ENCODE measurements around the gene STT3A. TPM values are rescaled to one million over a fixed set of nuclear protein-coding genes. Genes with fewer than 3 reads are reported as not detected.

The STT3A gene
- total RNA-seq, 1 donor from 2014 or later = 202 TPM

DNA sequence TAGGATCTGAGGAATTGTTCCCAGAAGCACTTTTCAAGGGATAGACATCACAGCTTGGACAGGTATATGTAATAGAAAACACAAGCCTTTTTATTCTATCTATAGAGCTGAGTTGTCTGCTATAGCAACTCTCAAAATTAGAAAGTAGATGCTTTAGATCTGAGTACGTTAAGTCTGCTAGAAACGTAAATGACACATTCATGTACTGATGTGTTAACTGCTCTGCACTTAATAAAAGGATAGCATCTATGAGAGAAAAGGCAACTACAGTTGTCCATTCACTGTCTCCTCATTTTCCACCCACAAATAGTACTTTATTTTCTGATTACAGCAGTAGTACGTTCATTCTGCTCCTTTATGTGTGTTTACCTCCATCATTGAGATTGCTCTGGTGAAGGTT lies 6.0 kb upstream of the STT3A start:
- no peak for DNase-seq (ENCODE audit: low spot score)
- TF ChIP-seq, protein P1, sequence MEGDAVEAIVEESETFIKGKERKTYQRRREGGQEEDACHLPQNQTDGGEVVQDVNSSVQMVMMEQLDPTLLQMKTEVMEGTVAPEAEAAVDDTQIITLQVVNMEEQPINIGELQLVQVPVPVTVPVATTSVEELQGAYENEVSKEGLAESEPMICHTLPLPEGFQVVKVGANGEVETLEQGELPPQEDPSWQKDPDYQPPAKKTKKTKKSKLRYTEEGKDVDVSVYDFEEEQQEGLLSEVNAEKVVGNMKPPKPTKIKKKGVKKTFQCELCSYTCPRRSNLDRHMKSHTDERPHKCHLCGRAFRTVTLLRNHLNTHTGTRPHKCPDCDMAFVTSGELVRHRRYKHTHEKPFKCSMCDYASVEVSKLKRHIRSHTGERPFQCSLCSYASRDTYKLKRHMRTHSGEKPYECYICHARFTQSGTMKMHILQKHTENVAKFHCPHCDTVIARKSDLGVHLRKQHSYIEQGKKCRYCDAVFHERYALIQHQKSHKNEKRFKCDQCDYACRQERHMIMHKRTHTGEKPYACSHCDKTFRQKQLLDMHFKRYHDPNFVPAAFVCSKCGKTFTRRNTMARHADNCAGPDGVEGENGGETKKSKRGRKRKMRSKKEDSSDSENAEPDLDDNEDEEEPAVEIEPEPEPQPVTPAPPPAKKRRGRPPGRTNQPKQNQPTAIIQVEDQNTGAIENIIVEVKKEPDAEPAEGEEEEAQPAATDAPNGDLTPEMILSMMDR (IDR thresholded peaks at IDR 0.05; ENCODE audit: unreplicated experiment) = no peak
- Mint-ChIP-seq H3K27me3 (ENCODE audit: unreplicated experiment) (no peaks in the 10 kb centered on the region), H3K4me3 (ENCODE audit: unreplicated experiment) (no peak overlapping the region), H3K36me3 (ENCODE audit: low read depth, unreplicated experiment) (peaks cover 21% of the 10 kb centered on the region), H3K9me3 (ENCODE audit: unreplicated experiment) (no peaks in the 10 kb centered on the region), H3K4me1 (ENCODE audit: unreplicated experiment) (peaks cover 6% of the 10 kb centered on the region), H3K27ac (ENCODE audit: unreplicated experiment) (no peak overlapping the region)

DNA sequence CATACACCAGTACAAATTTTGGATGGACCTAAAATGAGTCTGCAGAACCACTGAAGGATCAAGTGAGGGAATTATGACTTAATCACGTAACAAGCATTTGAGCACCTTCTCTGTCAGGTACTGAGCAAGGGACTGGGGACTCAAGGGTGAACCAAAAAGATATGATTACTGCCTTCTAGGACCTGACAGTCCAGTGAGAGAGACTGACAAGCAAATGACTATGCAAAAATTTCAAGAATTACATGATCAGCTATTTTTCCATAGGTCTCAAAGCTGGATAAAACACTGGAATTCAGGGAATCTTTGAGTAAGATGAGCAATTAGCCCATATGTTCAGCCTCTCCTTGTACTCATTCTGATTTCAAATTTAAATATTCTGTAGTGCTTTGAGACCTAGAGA lies 5.2 kb upstream of the STT3A start:
- H3K9me3 Mint-ChIP-seq (ENCODE audit: unreplicated experiment) = no peaks in the 10 kb centered on the region
- peaks cover 22% of the 10 kb centered on the region for H3K36me3 Mint-ChIP-seq (ENCODE audit: low read depth, unreplicated experiment)
- DNase-seq (ENCODE audit: low spot score) = no peak
- H3K27me3 Mint-ChIP-seq (ENCODE audit: unreplicated experiment) = no peaks in the 10 kb centered on the region
- H3K4me3 Mint-ChIP-seq (ENCODE audit: unreplicated experiment) = no peak overlapping the region
- TF ChIP-seq, protein P1 (IDR thresholded peaks at IDR 0.05; ENCODE audit: unreplicated experiment) = no peak
- no peak overlapping the region for H3K27ac Mint-ChIP-seq (ENCODE audit: unreplicated experiment)
- H3K4me1 Mint-ChIP-seq (ENCODE audit: unreplicated experiment) = peaks cover 8% of the 10 kb centered on the region

DNA sequence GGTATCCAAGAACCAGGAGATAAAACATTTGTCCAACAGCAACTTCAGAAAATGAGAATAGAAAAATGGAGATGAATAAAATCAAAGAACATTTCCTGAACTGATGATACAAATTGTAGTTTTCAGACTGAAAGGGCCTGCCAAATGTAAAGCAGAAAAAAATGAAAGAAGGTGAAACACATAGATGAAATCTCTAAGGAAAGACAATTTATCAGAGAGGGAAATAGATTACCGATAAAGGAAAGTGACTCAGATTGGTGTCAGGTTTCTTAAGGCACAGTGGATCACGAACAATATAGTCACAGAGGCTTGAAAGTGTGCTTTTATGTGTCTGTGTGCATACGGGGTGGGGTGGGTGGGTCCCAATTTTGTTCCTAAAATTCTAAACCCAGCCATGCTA lies 4.1 kb upstream of the STT3A start:
- Mint-ChIP-seq H3K27ac (ENCODE audit: unreplicated experiment) (peak overlapping the region; percentile 12), H3K27me3 (ENCODE audit: unreplicated experiment) (peaks cover 5% of the 10 kb centered on the region), H3K4me3 (ENCODE audit: unreplicated experiment) (no peak overlapping the region), H3K36me3 (ENCODE audit: low read depth, unreplicated experiment) (peaks cover 17% of the 10 kb centered on the region), H3K9me3 (ENCODE audit: unreplicated experiment) (no peaks in the 10 kb centered on the region), H3K4me1 (ENCODE audit: unreplicated experiment) (peaks cover 14% of the 10 kb centered on the region)
- no peak for DNase-seq (ENCODE audit: low spot score)
- TF ChIP-seq, protein P1 (IDR thresholded peaks at IDR 0.05; ENCODE audit: unreplicated experiment) = no peak

DNA sequence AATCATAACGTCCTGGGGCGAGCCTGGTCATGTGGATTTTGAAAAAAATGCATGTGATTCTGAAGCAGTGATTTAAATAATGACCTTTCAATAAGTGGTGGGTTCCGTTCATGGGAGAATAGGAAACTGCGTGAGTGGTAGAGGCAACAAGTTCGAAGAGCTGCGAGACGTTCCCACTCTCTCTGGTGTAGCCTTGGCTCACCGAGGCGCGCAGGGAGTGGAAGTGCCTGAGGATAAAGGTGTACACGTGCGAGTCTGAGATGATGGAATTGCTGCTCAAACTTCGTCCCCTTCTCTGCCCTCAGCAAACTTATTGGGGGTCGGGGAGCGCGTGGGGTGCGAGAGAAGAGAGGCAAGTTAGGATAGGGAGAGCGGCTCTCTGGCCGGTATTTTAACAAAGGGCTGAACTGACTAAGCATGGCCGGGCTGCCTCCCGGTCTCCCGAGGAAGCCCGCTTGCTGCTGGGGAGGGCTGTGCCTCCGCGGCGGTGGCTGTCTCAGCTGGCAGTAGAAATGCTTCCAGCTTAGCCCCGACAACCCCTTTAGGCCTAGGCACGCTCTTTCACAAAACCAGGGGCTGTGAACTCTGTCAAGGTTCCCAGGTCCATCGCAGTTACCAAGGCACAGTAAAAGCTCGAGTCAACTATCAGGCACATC lies 875 bp upstream of the STT3A start:
- Mint-ChIP-seq H3K9me3 (ENCODE audit: unreplicated experiment) (no peaks in the 10 kb centered on the region), H3K4me1 (ENCODE audit: unreplicated experiment) (peaks cover 17% of the 10 kb centered on the region), H3K4me3 (ENCODE audit: unreplicated experiment) (peak overlapping the region; percentile 99), H3K36me3 (ENCODE audit: low read depth, unreplicated experiment) (peaks cover 4% of the 10 kb centered on the region), H3K27me3 (ENCODE audit: unreplicated experiment) (peaks cover 5% of the 10 kb centered on the region), H3K27ac (ENCODE audit: unreplicated experiment) (peak overlapping the region; percentile 97)
- TF ChIP-seq, protein P1 (IDR thresholded peaks at IDR 0.05; ENCODE audit: unreplicated experiment) = no peak
- DNase-seq (ENCODE audit: low spot score) = peak; percentile 45

DNA sequence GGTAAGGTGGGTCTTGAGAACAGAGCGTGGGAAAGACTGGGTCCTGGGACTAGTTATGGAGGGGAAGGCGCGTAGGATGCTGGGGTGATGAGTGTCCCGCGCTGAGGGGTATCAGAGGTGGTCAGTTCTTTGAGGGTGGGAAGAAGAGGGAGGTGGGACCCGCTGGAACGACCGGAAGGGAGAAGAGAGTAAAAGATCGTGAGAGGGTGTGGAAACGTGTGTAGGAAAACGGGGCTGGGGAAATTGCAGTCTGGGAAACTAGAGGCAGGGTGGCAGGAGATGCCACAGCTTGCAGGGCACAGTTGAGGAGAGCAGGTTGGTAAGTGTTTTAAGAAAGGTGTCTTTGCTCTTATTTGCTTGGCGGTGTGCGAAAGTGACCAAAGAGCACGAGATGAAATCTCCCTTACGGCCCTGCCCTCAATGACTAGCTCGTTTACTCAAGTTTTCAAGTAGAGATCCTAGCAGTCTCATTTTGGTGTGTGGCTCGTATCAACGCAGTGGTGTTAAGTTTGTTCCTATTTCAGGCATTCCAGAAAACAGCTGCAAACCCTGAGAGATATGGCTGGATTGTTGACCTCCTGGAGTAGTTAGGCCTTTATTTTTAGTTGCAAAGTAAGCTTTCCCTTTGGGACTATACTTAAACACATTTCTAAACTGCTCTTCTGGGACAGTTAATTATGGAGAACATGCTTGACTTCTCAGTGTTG lies 615 bp downstream of the STT3A start:
- no peak for DNase-seq (ENCODE audit: low spot score)
- Mint-ChIP-seq H3K4me1 (ENCODE audit: unreplicated experiment) (peaks cover 17% of the 10 kb centered on the region), H3K27ac (ENCODE audit: unreplicated experiment) (peak overlapping the region; percentile 85), H3K4me3 (ENCODE audit: unreplicated experiment) (peak overlapping the region; percentile 99), H3K27me3 (ENCODE audit: unreplicated experiment) (peaks cover 5% of the 10 kb centered on the region), H3K9me3 (ENCODE audit: unreplicated experiment) (no peaks in the 10 kb centered on the region), H3K36me3 (ENCODE audit: low read depth, unreplicated experiment) (peaks cover 9% of the 10 kb centered on the region)
- TF ChIP-seq, protein P1 (IDR thresholded peaks at IDR 0.05; ENCODE audit: unreplicated experiment) = no peak
